HEK293T (cell line): Measurements from ENCODE around the gene FBN1.

Experiments used
- CTCF ChIA-PET: fragments of 350-600 bp; formaldehyde crosslinking; extraction: SDS; loops from one replicate; lab custom pipeline; 2021; ENCODE audit warnings: antibody characterized with exemption, inconsistent platforms; lab: Yijun Ruan, JAX
- POLR2A ChIA-PET: fragments of 350-600 bp; formaldehyde crosslinking; extraction: SDS; loops from one replicate; lab custom pipeline; 2020; ENCODE audit warnings: antibody characterized with exemption, inconsistent platforms; lab: Yijun Ruan, JAX
- DNase-seq: peaks from one replicate; pipeline ENCODE4 v3.0.0; 2012; ENCODE audit warnings: mixed read lengths; ENCODE audit errors: extremely low spot score
- ARNT ChIP-seq: fragments of 450-650 bp; IDR thresholded peaks from 2 replicates; pipeline ENCODE4 v1.6.1; 2017; ENCODE audit warnings: mild to moderate bottlenecking
- BHLHE40 ChIP-seq: fragments of 450-650 bp; IDR thresholded peaks from 2 replicates; pipeline ENCODE4 v1.6.1; 2016; ENCODE audit warnings: mild to moderate bottlenecking, moderate library complexity, borderline replicate concordance
- CTBP1 ChIP-seq: fragments of 450-650 bp; IDR thresholded peaks from 2 replicates; pipeline ENCODE4 v1.6.1; 2016; ENCODE audit warnings: borderline replicate concordance
- ELF4 ChIP-seq: fragments of 450-650 bp; IDR thresholded peaks from 2 replicates; pipeline ENCODE4 v1.6.1; 2017; ENCODE audit warnings: antibody characterized with exemption
- FOXA1 ChIP-seq: fragments of 450-650 bp; IDR thresholded peaks from 2 replicates; pipeline ENCODE4 v1.6.1; 2016; ENCODE audit warnings: mild to moderate bottlenecking
- FOXK2 ChIP-seq: fragments of 450-650 bp; IDR thresholded peaks from 2 replicates; pipeline ENCODE4 v1.6.1; 2016; ENCODE audit warnings: mild to moderate bottlenecking
- FOXM1 ChIP-seq: fragments of 450-650 bp; IDR thresholded peaks from 2 replicates; pipeline ENCODE4 v1.6.1; 2017; ENCODE audit warnings: mild to moderate bottlenecking, borderline replicate concordance
- HDGF ChIP-seq: fragments of 450-650 bp; IDR thresholded peaks from 2 replicates; pipeline ENCODE4 v1.6.1; 2017; ENCODE audit warnings: antibody characterized with exemption, borderline replicate concordance
- L3MBTL2 ChIP-seq: fragments of 450-650 bp; conservative IDR thresholded peaks from 2 replicates; pipeline ENCODE4 v1.6.1; 2016; ENCODE audit warnings: mild to moderate bottlenecking
- LEF1 ChIP-seq: fragments of 450-650 bp; IDR thresholded peaks from 2 replicates; pipeline ENCODE4 v1.6.1; 2017; ENCODE audit warnings: mild to moderate bottlenecking, borderline replicate concordance
- NFRKB ChIP-seq: fragments of 450-650 bp; IDR thresholded peaks from 2 replicates; pipeline ENCODE4 v1.6.1; 2016; ENCODE audit warnings: mild to moderate bottlenecking, moderate library complexity
- SP1 ChIP-seq: fragments of 450-650 bp; IDR thresholded peaks from 2 replicates; pipeline ENCODE4 v1.6.1; 2017
- SUZ12 ChIP-seq: fragments of 450-650 bp; IDR thresholded peaks from 2 replicates; pipeline ENCODE4 v1.6.1; 2016; ENCODE audit warnings: mild to moderate bottlenecking
- TARDBP ChIP-seq: fragments of 450-650 bp; IDR thresholded peaks from 2 replicates; pipeline ENCODE4 v1.6.1; 2016
- ZNF384 ChIP-seq: fragments of 450-650 bp; IDR thresholded peaks from 2 replicates; pipeline ENCODE4 v1.6.1; 2016
- TF ChIP-seq, protein P1 (sequence below): fragments of 450-650 bp; IDR thresholded peaks from 2 replicates; pipeline ENCODE4 v1.6.1; 2016

The FBN1 gene

DNA sequence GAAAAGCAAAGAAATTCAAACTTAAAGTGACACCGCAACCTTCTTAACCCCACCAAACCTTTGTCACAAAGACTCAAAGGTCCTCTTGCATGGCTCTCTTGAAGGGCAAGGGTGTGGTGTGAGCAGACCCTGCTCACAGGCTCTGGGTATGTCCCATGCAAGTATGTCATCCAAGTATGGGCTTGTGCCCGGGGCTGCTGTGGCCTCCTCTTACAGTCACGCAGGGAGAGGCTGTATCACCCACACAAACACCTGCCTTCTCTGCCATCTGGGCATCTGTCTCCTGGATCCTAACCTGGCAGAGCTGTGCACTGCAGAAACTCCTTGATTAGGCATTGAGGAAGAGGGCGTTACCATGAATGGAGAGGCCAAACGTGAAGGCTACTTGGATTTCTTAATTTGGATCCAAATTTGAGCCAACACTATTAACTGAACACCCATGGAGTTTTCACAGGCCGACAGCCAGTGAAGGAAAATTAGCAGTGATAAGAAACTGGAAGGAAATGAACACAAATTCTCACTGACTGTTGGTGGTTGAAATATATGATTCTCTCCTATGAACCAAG is 167.6 kb downstream of the FBN1 start:
- ChIA-PET POLR2A (no interaction called here), CTCF (no interaction called here)
- TF ChIP-seq L3MBTL2 (no peak), BHLHE40 (no peak), SP1 (no peak), ARNT (no peak), SUZ12 (no peak), ELF4 (no peak), HDGF (no peak), LEF1 (no peak), CTBP1 (no peak)
- DNase-seq: no peak

DNA sequence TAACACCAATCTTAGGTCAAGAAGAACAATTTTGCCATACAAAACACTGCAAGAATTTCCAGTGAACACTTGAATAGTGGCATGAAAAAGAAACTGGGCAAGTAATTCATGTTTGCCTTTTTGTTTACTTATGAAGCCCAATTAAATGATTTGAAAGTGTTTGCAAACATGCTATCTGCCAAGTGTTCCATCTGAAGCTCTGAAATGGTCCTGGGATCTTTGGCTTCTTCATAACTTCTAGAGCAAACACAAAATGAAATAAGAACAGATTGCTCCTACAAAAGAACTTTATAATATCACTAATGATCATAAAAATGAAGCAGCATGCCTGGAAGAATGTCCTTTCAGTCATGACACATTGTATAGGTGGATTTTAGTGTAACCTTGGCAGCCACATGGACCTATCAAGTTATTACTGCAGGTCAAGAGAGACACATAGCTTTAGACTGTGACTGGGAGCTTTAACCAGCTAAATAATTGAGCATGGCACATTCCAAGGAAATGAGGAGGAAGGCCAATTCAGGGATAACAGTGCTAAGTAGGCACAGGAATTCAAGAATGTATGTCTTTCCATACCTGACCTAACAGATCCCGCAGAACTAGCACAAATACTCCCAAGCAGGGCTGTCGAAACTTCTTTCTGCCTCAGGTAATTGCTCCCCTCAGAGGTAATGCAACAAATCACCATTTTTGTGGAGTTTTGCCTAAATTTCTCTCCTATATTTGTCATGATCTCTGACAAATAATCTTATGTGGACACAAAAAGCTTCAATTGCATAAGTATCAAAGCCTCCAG is 169.7 kb downstream of the FBN1 start:
- DNase-seq: no peak
- TF ChIP-seq SUZ12 (no peak), SP1 (no peak), BHLHE40 (no peak), NFRKB (no peak), FOXA1 (no peak), FOXM1 (no peak), ELF4 (no peak), FOXK2 (no peak), TARDBP (no peak), HDGF (no peak), L3MBTL2 (no peak), LEF1 (no peak)
- TF ChIP-seq, protein P1, sequence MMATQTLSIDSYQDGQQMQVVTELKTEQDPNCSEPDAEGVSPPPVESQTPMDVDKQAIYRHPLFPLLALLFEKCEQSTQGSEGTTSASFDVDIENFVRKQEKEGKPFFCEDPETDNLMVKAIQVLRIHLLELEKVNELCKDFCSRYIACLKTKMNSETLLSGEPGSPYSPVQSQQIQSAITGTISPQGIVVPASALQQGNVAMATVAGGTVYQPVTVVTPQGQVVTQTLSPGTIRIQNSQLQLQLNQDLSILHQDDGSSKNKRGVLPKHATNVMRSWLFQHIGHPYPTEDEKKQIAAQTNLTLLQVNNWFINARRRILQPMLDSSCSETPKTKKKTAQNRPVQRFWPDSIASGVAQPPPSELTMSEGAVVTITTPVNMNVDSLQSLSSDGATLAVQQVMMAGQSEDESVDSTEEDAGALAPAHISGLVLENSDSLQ: no peak
- ChIA-PET CTCF (no interaction called here), POLR2A (no interaction called here)

DNA sequence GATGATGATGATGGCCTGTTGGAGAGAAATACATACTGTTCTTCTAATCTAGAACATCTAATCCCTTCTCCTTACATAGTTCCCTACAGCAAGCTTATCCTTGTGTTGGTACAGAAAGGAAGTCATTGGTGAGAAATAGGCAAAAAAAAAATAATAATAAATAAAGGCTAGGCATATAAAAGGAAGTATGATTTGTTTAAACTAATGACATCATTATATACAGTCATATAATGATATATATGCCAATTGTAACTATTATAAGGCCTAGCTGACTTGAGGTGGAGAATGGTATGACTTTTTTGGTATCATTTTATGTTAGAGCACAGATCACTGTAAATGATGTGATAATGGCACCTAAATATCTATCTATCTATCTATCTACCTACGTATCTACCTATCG is 171.8 kb downstream of the FBN1 start:
- TF ChIP-seq FOXK2: no peak
- TF ChIP-seq BHLHE40: no peak
- no peak for TF ChIP-seq NFRKB
- no peak for TF ChIP-seq SP1
- no peak for TF ChIP-seq L3MBTL2
- TF ChIP-seq SUZ12: no peak
- no peak for TF ChIP-seq FOXA1
- TF ChIP-seq, protein P1: no peak
- TF ChIP-seq ZNF384: no peak
- TF ChIP-seq HDGF: no peak
- TF ChIP-seq CTBP1: no peak
- TF ChIP-seq FOXM1: no peak
- no peak for TF ChIP-seq ARNT
- DNase-seq: no peak
- ChIA-PET CTCF (no interaction called here), POLR2A (no interaction called here)

DNA sequence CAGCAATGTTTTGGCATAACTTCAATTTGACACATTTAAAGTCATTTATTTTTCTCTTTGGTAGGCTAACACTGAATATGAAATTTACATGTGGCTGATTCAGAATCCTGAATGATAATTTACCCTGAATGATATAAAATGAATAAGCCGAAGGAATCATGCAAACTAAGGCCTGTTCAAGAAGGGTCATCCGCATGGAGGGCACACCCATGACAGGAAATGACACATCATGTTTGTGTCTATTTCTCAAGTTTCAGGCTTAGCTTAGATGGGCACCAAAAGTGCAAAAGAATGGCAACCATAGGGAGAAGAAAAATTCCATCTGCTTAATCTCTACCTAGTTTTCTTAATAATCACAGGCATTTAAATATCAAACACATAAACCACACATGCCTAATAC is 172.8 kb downstream of the FBN1 start:
- POLR2A ChIA-PET: no interaction called here
- CTCF ChIA-PET: no interaction called here
- TF ChIP-seq SP1 (no peak), TARDBP (no peak), ZNF384 (no peak), ARNT (no peak), FOXA1 (no peak), FOXM1 (no peak), L3MBTL2 (no peak), ELF4 (no peak), LEF1 (no peak), SUZ12 (no peak), NFRKB (no peak), FOXK2 (no peak), BHLHE40 (no peak), CTBP1 (no peak), HDGF (no peak)
- TF ChIP-seq, protein P1: no peak
- DNase-seq: no peak

DNA sequence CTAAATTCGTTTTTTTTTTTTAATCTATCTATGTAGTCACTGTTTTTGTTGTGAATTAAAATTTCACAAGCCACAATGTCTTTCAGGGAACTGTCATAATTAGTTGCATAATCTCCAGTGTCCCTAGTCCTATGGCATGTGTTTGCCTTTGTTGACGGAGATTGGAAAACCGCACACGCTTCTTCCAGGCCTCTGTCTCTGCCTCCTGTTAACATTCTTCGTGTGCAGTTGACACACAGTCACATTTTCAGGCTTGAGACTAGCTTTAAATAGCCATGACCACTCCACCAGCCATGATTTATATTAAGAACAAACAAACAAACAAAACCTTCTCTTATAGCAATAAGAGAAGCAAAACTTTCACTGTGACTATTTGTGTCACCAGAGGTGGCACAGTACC is 174.4 kb downstream of the FBN1 start:
- DNase-seq: no peak
- no peak for TF ChIP-seq FOXK2
- TF ChIP-seq FOXM1: no peak
- TF ChIP-seq NFRKB: no peak
- TF ChIP-seq SP1: no peak
- TF ChIP-seq ELF4: no peak
- TF ChIP-seq L3MBTL2: no peak
- no peak for TF ChIP-seq SUZ12
- no peak for TF ChIP-seq ZNF384
- ChIA-PET POLR2A (no interaction called here), CTCF (no interaction called here)

DNA sequence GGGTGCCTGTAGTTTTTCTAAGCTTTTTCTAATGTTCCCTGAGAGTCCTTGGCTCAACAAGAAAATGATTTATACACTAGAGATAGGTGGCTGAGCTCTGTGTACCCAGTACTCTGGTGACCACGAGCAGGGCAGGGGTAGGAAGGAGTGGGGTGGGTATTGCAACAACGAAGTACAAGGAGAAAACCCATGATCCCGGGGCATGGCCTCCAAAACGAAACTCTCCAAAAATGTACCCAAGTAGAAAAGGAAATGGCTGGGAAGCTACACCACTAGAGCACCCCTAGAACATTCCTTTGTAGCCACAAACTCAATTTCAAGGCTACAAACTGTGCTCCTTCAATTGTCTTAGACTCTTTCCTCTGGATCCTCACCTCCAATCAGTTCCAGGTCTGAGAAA is 175.4 kb downstream of the FBN1 start:
- CTCF ChIA-PET: no interaction called here
- TF ChIP-seq ARNT: no peak
- no peak for TF ChIP-seq SP1
- TF ChIP-seq ELF4: no peak
- DNase-seq: no peak
- POLR2A ChIA-PET: no interaction called here
